Coronary artery (tissue), 2 donors: ENCODE data around the gene BCL2L14.

Experiments used
- DNase-seq: peaks from one replicate; pipeline ENCODE4 v3.0.0-alpha.2; 2017; ENCODE audit warnings: low spot score
- H3K27ac ChIP-seq, 2 donors: fragments of 200-600 bp; sonication (generic); one replicate each; pipeline ENCODE4 v1.5.1; 2016 to 2019
- H3K4me3 ChIP-seq: fragments of 200-600 bp; sonication (generic); 2 replicates; pipeline ENCODE4 v1.5.1; 2016; ENCODE audit warnings: mild to moderate bottlenecking, moderate library complexity
- TF ChIP-seq, protein P1 (sequence below): fragments of 200-600 bp; sonication (generic); IDR thresholded peaks from one replicate; pipeline ENCODE4 v1.5.1; 2019; ENCODE audit warnings: antibody characterized with exemption

BCL2L14 gene

DNA sequence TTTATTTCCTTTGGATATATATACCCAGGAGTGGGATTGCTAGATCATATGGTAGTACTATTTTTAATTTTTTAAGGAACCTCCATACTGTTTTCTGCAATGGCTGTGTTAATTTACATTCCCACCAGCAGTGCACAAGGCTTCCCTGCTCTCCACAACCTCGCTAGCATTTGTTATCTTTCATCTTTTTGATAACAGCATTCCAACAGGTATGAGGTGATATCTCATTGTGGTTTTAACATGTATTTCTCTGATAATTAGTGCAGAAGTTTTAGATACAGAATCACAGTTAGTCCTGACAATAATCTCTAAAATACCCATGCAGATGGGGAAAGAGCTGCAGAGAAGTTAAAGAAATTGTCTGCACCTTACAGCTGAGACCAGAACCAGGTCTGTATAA lies 35.5 kb upstream of the BCL2L14 start:
- no peak overlapping the region for H3K4me3 ChIP-seq
- TF ChIP-seq, protein P1, sequence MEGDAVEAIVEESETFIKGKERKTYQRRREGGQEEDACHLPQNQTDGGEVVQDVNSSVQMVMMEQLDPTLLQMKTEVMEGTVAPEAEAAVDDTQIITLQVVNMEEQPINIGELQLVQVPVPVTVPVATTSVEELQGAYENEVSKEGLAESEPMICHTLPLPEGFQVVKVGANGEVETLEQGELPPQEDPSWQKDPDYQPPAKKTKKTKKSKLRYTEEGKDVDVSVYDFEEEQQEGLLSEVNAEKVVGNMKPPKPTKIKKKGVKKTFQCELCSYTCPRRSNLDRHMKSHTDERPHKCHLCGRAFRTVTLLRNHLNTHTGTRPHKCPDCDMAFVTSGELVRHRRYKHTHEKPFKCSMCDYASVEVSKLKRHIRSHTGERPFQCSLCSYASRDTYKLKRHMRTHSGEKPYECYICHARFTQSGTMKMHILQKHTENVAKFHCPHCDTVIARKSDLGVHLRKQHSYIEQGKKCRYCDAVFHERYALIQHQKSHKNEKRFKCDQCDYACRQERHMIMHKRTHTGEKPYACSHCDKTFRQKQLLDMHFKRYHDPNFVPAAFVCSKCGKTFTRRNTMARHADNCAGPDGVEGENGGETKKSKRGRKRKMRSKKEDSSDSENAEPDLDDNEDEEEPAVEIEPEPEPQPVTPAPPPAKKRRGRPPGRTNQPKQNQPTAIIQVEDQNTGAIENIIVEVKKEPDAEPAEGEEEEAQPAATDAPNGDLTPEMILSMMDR, result no peak
- no peak for DNase-seq
- no peak overlapping the region for H3K27ac ChIP-seq

DNA sequence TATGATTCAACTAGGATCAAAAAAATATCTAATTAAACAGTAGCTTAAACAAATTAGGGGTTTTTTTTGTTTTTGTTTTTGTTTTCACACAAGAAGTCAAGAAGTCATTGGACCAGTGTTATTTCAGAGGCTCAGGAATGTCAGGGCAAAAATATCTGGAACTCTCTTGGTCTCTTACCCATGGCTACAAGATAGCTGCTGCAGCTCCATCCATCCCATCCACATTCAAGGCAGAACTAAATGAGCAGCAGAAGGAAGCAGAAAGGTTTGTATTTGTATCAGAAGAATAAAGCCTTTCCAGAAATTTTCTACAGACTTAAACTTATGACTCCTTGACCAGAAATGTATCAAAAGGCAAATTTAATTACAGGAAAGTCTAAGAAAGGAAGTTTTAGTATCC lies 33.8 kb upstream of the BCL2L14 start:
- H3K27ac ChIP-seq, result no peak overlapping the region
- no peak overlapping the region for H3K4me3 ChIP-seq
- DNase-seq, result no peak
- TF ChIP-seq, protein P1, result no peak

DNA sequence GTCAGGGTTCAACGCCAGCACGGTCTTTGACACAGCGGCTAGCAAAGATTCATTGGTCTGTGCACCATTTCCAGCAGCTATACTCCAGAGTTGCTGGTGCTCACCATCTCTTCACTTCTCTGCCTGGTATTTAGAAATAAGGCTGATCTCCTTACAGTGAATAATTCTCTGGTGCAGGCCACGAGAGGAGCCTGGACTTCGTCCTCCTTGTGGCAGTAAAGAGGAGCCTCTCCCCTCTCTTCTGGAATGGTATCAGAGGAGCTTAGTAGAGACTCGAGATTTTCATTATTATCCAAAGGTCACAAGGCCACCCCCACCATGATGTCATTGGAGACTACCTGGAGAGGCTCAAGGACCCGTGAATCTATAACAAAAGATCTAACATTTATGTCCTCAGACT lies 30.8 kb upstream of the BCL2L14 start:
- TF ChIP-seq, protein P1, result no peak
- no peak for DNase-seq
- no peak overlapping the region for H3K27ac ChIP-seq
- H3K4me3 ChIP-seq, result no peak overlapping the region

- Histone ChIP-seq H3K27ac (no peak overlapping the region), H3K4me3 (no peak overlapping the region)
- DNase-seq, result no peak
- TF ChIP-seq, protein P1, result no peak
Measured at GRCh38 chr12:12046401-12046800, 24.3 kb upstream of the BCL2L14 start.

GRCh38 chr12:12047682-12048081 lies 23.1 kb upstream of the BCL2L14 start:
- no peak overlapping the region for H3K4me3 ChIP-seq

GRCh38 chr12:12048266-12048665 lies 22.5 kb upstream of the BCL2L14 start:
- TF ChIP-seq, protein P1, result no peak
- Histone ChIP-seq H3K27ac (no peak overlapping the region), H3K4me3 (no peak overlapping the region)
- no peak for DNase-seq

More at GRCh38 chr12:12047682-12048081, 23.1 kb upstream of the BCL2L14 start:
- DNase-seq, result no peak
- H3K27ac ChIP-seq, result no peak overlapping the region
- TF ChIP-seq, protein P1, result no peak

GRCh38 chr12:12048714-12049113 lies 22.0 kb upstream of the BCL2L14 start:
- Histone ChIP-seq H3K27ac (no peak overlapping the region), H3K4me3 (no peak overlapping the region)
- no peak for DNase-seq
- TF ChIP-seq, protein P1, result no peak
